HepG2 (cell line): Measurements from ENCODE around the gene APC2. TPM values are rescaled to one million over a fixed set of nuclear protein-coding genes. Genes with fewer than 3 reads are reported as not detected.
"Not testable (repeated sequence)": the region's sequence is repeated elsewhere in the genome, so short reads cannot be mapped to it uniquely, and the experiment has no call there.

ENCODE experiments used
- ATAC-seq: fragments of 200-7000 bp; cut with Tn5 transposase; 3 replicates; pipeline ENCODE4 v1.9.1; 2020; ENCODE audit warnings: mild to moderate bottlenecking, moderate library complexity
- BruUV-seq: library from RNA; stranded (reverse); fragments of 400-500 nt; replicated peaks from 2 replicates; lab custom pipeline; 2021; lab: Mats Ljungman, UMichigan
- CTCF ChIA-PET: fragments of 300-600 bp; formaldehyde crosslinking; extraction: SDS; loops from one replicate; lab custom pipeline; 2021; ENCODE audit warnings: low total read pairs, inconsistent platforms, low intra/inter-chr PET ratio; lab: Yijun Ruan, JAX
- POLR2A ChIA-PET: fragments of 350-600 bp; sonication (Branson Sonifier 250); formaldehyde crosslinking; loops from one replicate; lab custom pipeline; 2020; ENCODE audit warnings: antibody characterized with exemption, inconsistent platforms; lab: Yijun Ruan, JAX
- DNase-seq: peaks from one replicate; pipeline ENCODE4 v3.0.0-alpha.2; 2015; ENCODE audit warnings: low spot score
- FAIRE-seq: peaks from 3 replicates; lab custom pipeline; 2011; peaks lifted over from hg19 to GRCh38; lab: Jason Lieb, UNC
- H2AFZ ChIP-seq: one replicate; pipeline ENCODE4 v1.6.1; 2011; ENCODE audit warnings: low read length, inconsistent platforms
- H3K27ac ChIP-seq: fragments of 300-600 bp; 3 replicates; pipeline ENCODE4 v1.8.0; 2011; ENCODE audit warnings: mixed run types, mild to moderate bottlenecking, mixed read lengths, low read length, inconsistent platforms; ENCODE audit not compliant: insufficient read depth; ENCODE audit errors: extremely low read length
- H3K27me3 ChIP-seq, 2 experiments: fragments of 200-600 bp in 1 of 2; 2 replicates in 1 of 2; 3 replicates in 1 of 2; pipeline versions ENCODE4 v1.6.0 to v1.8.0; 2011; ENCODE audit warnings: low read length in 2 of 2, mild to moderate bottlenecking in 2 of 2, moderate library complexity in 2 of 2, inconsistent platforms in 1 of 2; ENCODE audit not compliant: insufficient read depth in 2 of 2, control insufficient read depth in 1 of 2
- H3K36me3 ChIP-seq, 2 experiments: fragments of 200-600 bp in 1 of 2; replicated peaks in 1 of 2; 2 replicates in 1 of 2; 3 replicates in 1 of 2; pipeline versions ENCODE4 v1.5.1 to v1.8.0; 2011; ENCODE audit warnings: low read length in 2 of 2, inconsistent platforms in 1 of 2; ENCODE audit not compliant: insufficient read depth in 2 of 2, control insufficient read depth in 1 of 2
- H3K4me1 ChIP-seq: 2 replicates; pipeline ENCODE4 v1.5.1; 2012; ENCODE audit warnings: low read length, inconsistent platforms; ENCODE audit not compliant: insufficient read depth
- H3K4me2 ChIP-seq: 2 replicates; pipeline ENCODE4 v1.6.0; 2011; ENCODE audit warnings: low read depth, low read length, inconsistent platforms
- H3K4me3 ChIP-seq, 3 experiments: fragments of 200-600 bp in 1 of 3; sonication (generic), shearing (Covaris generic) in 1 of 3; replicated peaks in 1 of 3; 2 replicates each; pipeline ENCODE4 v1.5.1; 2011 to 2016; ENCODE audit warnings: low read length in 3 of 3, inconsistent platforms in 2 of 3, low read depth in 2 of 3, mild to moderate bottlenecking in 2 of 3, control low read depth in 1 of 3, mixed read lengths in 1 of 3; ENCODE audit not compliant: insufficient read depth in 1 of 3
- H3K79me2 ChIP-seq: one replicate; pipeline ENCODE4 v1.6.1; 2011; ENCODE audit warnings: low read length, inconsistent platforms; ENCODE audit not compliant: insufficient read depth
- H3K9ac ChIP-seq: 2 replicates; pipeline ENCODE4 v1.6.0; 2011; ENCODE audit warnings: mild to moderate bottlenecking, low read depth, low read length, inconsistent platforms; ENCODE audit not compliant: insufficient read depth
- H3K9me3 ChIP-seq: 2 replicates; pipeline ENCODE4 v1.5.1; 2012; ENCODE audit warnings: mild to moderate bottlenecking, low read length
- H4K20me1 ChIP-seq: 2 replicates; pipeline ENCODE4 v1.6.0; 2011; ENCODE audit warnings: inconsistent platforms, mild to moderate bottlenecking, low read length, moderate library complexity; ENCODE audit not compliant: insufficient read depth
- CSRNP1 ChIP-seq: sonication (generic); formaldehyde crosslinking; IDR thresholded peaks from 2 replicates; pipeline ENCODE4 v1.8.1; 2023; ENCODE audit warnings: mild to moderate bottlenecking, missing genetic modification reagents
- NR2C2 ChIP-seq: sonication (generic); formaldehyde crosslinking; IDR thresholded peaks from 2 replicates; pipeline ENCODE4 v1.4.0; 2020; ENCODE audit warnings: missing genetic modification reagents, mild to moderate bottlenecking, moderate library complexity, borderline replicate concordance
- NR2F1 ChIP-seq, 2 experiments: fragments of 450-650 bp in 1 of 2; formaldehyde crosslinking in 1 of 2; IDR thresholded peaks; 2 replicates each; pipeline versions ENCODE4 v1.5.0 to v1.6.1; 2016 to 2020; ENCODE audit warnings: mild to moderate bottlenecking in 1 of 2, missing compliant biosample characterization in 1 of 2, missing genetic modification reagents in 1 of 2, moderate library complexity in 1 of 2
- NR2F6 ChIP-seq, 2 experiments: IDR thresholded peaks; 2 replicates each; pipeline ENCODE4 v1.6.1; 2016; ENCODE audit warnings: antibody characterized with exemption in 1 of 2, mild to moderate bottlenecking in 1 of 2
- RARA ChIP-seq: IDR thresholded peaks from 2 replicates; pipeline ENCODE4 v1.6.1; 2016; ENCODE audit warnings: missing genetic modification reagents, missing compliant biosample characterization
- RXRA ChIP-seq: sonication (generic); formaldehyde crosslinking; IDR thresholded peaks from 2 replicates; pipeline ENCODE4 v1.5.1; 2020; ENCODE audit warnings: missing genetic modification reagents
- ZNF3 ChIP-seq: IDR thresholded peaks from 2 replicates; pipeline ENCODE4 v1.7.0; 2017; ENCODE audit warnings: inconsistent platforms
- ZNF460 ChIP-seq: sonication (generic); formaldehyde crosslinking; IDR thresholded peaks from 2 replicates; pipeline ENCODE4 v1.5.1; 2020; ENCODE audit warnings: missing genetic modification reagents, mild to moderate bottlenecking, borderline replicate concordance
- WGBS: methylation state at CpG from one replicate; pipeline ENCODE4 v1.1.6; 2017; ENCODE audit warnings: low lambda C conversion rate; 5-methylcytosine and 5-hydroxymethylcytosine counted together
- in situ Hi-C: cut with HindIII; loops from 2 replicates; pipeline ENCODE4 v1.10.0; 2017; ENCODE audit warnings: low pct_unique_long_range_greater_than_20kb; ENCODE audit not compliant: extremely low pct_ligation_motif_present
- intact Hi-C: fragments of 100-400 bp; cut with micrococcal nuclease; formaldehyde crosslinking; loops from one replicate; pipeline ENCODE4 v1.10.0; 2022; ENCODE audit not compliant: unreplicated experiment
- polyA plus RNA-seq, 8 experiments: library from polyadenylated mRNA; depleted of rRNA in 3 of 8; stranded (reverse) in 7 of 8; unstranded in 1 of 8; fragments of >200 nt; fragmentation: Illumina TruSeq in 4 of 8; extraction: Trizol in 4 of 8; gene quantifications; 2 replicates each; pipeline versions ENCODE4 v1.2.1 to v1.2.3, GENCODE V29; 2011 to 2016; ENCODE audit warnings: low read depth in 4 of 8, missing spikeins in 1 of 8, mixed read lengths in 1 of 8; ENCODE audit not compliant: insufficient read depth in 1 of 8
- total RNA-seq, 5 experiments: library from RNA; depleted of rRNA; stranded (reverse); fragments of >200 nt; fragmentation: Illumina TruSeq; extraction: Trizol; gene quantifications; 2 replicates each; pipeline ENCODE4 v1.2.3, GENCODE V29; 2016; ENCODE audit warnings: low read depth in 1 of 5
- TF ChIP-seq, protein P1 (sequence below): sonication (generic); formaldehyde crosslinking; IDR thresholded peaks from 2 replicates; pipeline ENCODE4 v1.5.0; 2020; ENCODE audit warnings: mild to moderate bottlenecking, missing genetic modification reagents, borderline replicate concordance
- TF ChIP-seq, protein P2 (sequence below): sonication (generic); formaldehyde crosslinking; IDR thresholded peaks from 2 replicates; pipeline ENCODE4 v1.4.0; 2020; ENCODE audit warnings: missing genetic modification reagents

The APC2 gene
- total and polyA plus RNA-seq, 2 of the 13 experiments (the other 11 are each of a cell fraction or from before 2014, with no cell fraction given), result 0.08 to 0.22 TPM

DNA sequence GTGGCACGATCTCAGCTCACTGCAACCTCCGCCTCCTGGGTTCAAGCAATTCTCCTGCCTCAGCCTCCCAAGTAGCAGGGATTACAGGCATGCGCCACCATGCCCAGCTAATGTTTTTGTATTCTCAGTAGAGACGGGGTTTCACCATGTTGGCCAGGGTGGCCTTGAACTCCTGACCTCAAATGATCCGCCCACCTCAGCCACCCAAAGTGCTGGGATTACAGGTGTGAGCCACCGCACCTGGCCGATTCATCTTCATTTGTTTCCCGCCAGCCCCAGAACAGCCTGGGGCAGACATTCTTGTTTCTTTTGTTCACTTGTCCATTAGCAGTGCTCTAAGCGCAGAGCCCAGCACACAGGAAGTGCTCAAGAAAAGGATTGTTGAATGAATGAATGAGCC is 27.1 kb downstream of the APC2 start:
- POLR2A ChIA-PET, result interaction anchor here (1.2 to 2.8 kb wide), 3 partner anchors 14 to 22 kb away, joined by 4 to 16 read pairs (median 15); partner anchors contain the start of genes PCSK4 and REEP6
- peak overlapping the region; percentile 67 for H3K4me2 ChIP-seq
- H3K27me3 ChIP-seq, H2AFZ ChIP-seq, FAIRE-seq, ATAC-seq, BruUV-seq, H3K9ac ChIP-seq, CTCF ChIA-PET, H3K27ac ChIP-seq, H4K20me1 ChIP-seq, DNase-seq, H3K4me3 ChIP-seq, in situ Hi-C loops, H3K9me3 ChIP-seq, H3K36me3 ChIP-seq, intact Hi-C loops: not testable (repeated sequence)
- TF ChIP-seq ZNF3 (CRISPR knock-in tag) (0 out of 2 replicates have a peak, but pooled peaks have one; percentile 36), NR2C2 (CRISPR knock-in tag) (peak; percentile 48; the same call in 1 of the 2 replicates), NR2F1 (CRISPR knock-in tag; IDR thresholded peaks at IDR 0.05) (peak; percentile 31 to 35; a peak in 1 of 4 replicates), RXRA (peak; percentile 53; the same call in 1 of the 2 replicates), RARA (CRISPR knock-in tag) (peak; percentile 59), NR2F6 (IDR thresholded peaks at IDR 0.05) (peak; percentile 38), NR2F6 (CRISPR knock-in tag; IDR thresholded peaks at IDR 0.05) (0 out of 2 replicates have a peak, but pooled peaks have one; percentile 27), ZNF460 (peak; percentile 90), CSRNP1 (CRISPR knock-in tag) (0 out of 2 replicates have a peak, but pooled peaks have one; percentile 24)
- TF ChIP-seq, protein P1, sequence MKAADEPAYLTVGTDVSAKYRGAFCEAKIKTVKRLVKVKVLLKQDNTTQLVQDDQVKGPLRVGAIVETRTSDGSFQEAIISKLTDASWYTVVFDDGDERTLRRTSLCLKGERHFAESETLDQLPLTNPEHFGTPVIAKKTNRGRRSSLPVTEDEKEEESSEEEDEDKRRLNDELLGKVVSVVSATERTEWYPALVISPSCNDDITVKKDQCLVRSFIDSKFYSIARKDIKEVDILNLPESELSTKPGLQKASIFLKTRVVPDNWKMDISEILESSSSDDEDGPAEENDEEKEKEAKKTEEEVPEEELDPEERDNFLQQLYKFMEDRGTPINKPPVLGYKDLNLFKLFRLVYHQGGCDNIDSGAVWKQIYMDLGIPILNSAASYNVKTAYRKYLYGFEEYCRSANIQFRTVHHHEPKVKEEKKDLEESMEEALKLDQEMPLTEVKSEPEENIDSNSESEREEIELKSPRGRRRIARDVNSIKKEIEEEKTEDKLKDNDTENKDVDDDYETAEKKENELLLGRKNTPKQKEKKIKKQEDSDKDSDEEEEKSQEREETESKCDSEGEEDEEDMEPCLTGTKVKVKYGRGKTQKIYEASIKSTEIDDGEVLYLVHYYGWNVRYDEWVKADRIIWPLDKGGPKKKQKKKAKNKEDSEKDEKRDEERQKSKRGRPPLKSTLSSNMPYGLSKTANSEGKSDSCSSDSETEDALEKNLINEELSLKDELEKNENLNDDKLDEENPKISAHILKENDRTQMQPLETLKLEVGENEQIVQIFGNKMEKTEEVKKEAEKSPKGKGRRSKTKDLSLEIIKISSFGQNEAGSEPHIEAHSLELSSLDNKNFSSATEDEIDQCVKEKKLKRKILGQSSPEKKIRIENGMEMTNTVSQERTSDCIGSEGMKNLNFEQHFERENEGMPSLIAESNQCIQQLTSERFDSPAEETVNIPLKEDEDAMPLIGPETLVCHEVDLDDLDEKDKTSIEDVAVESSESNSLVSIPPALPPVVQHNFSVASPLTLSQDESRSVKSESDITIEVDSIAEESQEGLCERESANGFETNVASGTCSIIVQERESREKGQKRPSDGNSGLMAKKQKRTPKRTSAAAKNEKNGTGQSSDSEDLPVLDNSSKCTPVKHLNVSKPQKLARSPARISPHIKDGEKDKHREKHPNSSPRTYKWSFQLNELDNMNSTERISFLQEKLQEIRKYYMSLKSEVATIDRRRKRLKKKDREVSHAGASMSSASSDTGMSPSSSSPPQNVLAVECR, result peak; percentile 30; the same call in 1 of the 2 replicates
- TF ChIP-seq, protein P2, sequence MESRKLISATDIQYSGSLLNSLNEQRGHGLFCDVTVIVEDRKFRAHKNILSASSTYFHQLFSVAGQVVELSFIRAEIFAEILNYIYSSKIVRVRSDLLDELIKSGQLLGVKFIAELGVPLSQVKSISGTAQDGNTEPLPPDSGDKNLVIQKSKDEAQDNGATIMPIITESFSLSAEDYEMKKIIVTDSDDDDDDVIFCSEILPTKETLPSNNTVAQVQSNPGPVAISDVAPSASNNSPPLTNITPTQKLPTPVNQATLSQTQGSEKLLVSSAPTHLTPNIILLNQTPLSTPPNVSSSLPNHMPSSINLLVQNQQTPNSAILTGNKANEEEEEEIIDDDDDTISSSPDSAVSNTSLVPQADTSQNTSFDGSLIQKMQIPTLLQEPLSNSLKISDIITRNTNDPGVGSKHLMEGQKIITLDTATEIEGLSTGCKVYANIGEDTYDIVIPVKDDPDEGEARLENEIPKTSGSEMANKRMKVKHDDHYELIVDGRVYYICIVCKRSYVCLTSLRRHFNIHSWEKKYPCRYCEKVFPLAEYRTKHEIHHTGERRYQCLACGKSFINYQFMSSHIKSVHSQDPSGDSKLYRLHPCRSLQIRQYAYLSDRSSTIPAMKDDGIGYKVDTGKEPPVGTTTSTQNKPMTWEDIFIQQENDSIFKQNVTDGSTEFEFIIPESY (CRISPR knock-in tag), result peak; percentile 59
- 89% methylated on average over 9 of the region's 9 CpGs for WGBS
- peaks cover 16% of the 10 kb centered on the region for H3K79me2 ChIP-seq
- H3K4me1 ChIP-seq, result peaks cover 40% of the 10 kb centered on the region
